ENCODE measurements around the gene LIMK1. TPM values are rescaled to one million over a fixed set of nuclear protein-coding genes. Genes with fewer than 3 reads are reported as not detected.

LIMK1 gene
- total and polyA plus RNA-seq, 3 donors from 2014 or later, result 38.6 to 54.8 (median 42.4) TPM

GRCh38 chr7:74063223-74063641 is 20.4 kb upstream of the LIMK1 start:
- Histone ChIP-seq H3K9me3 (no peaks in the 10 kb centered on the region), H3K4me1 (peaks cover 9% of the 10 kb centered on the region), H3K27me3 (no peaks in the 10 kb centered on the region), H3K36me3 (ENCODE audit: low read depth, missing control alignments) (no peaks in the 10 kb centered on the region), H3K4me3 (no peak overlapping the region), H3K27ac (no peak overlapping the region)
- intact Hi-C loops (cut with DNase I; ENCODE audit: low total_unique reads), result loop anchor here (10.0 kb wide), 1 partner anchor 342 kb away; no protein-coding TSS in a partner anchor
- TF ChIP-seq POLR2A (IDR thresholded peaks at IDR 0.05) (no peak), CTCF (IDR thresholded peaks at IDR 0.05) (no peak)
- no peak for DNase-seq
- WGBS, 2 donors, result 95 to 98% methylated on average over 11 to 14 of the region's 14 CpGs

GRCh38 chr7:74063646-74064045 is 20.0 kb upstream of the LIMK1 start:
- Histone ChIP-seq H3K4me1 (peaks cover 9% of the 10 kb centered on the region), H3K27me3 (no peaks in the 10 kb centered on the region), H3K4me3 (no peak overlapping the region), H3K36me3 (ENCODE audit: low read depth, missing control alignments) (no peaks in the 10 kb centered on the region), H3K9me3 (no peaks in the 10 kb centered on the region), H3K27ac (no peak overlapping the region)
- no peak for DNase-seq
- 91 to 97% methylated on average over 9 to 12 of the region's 12 CpGs for WGBS, 2 donors
- TF ChIP-seq POLR2A (IDR thresholded peaks at IDR 0.05), result no peak
- no peak for TF ChIP-seq CTCF (IDR thresholded peaks at IDR 0.05)
- intact Hi-C loops (cut with DNase I; ENCODE audit: low total_unique reads), result loop anchor here (10.0 kb wide), 1 partner anchor 341 kb away; no protein-coding TSS in a partner anchor

GRCh38 chr7:74064696-74065095 is 18.9 kb upstream of the LIMK1 start:
- H3K4me1 ChIP-seq, result peaks cover 9% of the 10 kb centered on the region
- no peak overlapping the region for H3K27ac ChIP-seq
- H3K27me3 ChIP-seq, result no peaks in the 10 kb centered on the region
- no peak for TF ChIP-seq CTCF (IDR thresholded peaks at IDR 0.05)
- H3K9me3 ChIP-seq, result no peaks in the 10 kb centered on the region
- WGBS, 2 donors, result 90 to 95% methylated on average over 4 of the region's 4 CpGs
- H3K36me3 ChIP-seq (ENCODE audit: low read depth, missing control alignments), result no peaks in the 10 kb centered on the region
- DNase-seq, result no peak
- H3K4me3 ChIP-seq, result no peak overlapping the region
- intact Hi-C loops (cut with DNase I; ENCODE audit: low total_unique reads), result loop anchor here (10.0 kb wide), 1 partner anchor 340 kb away; no protein-coding TSS in a partner anchor

- H3K9me3 ChIP-seq, result no peaks in the 10 kb centered on the region
- no peaks in the 10 kb centered on the region for H3K36me3 ChIP-seq (ENCODE audit: low read depth, missing control alignments)
- H3K4me3 ChIP-seq, result no peak overlapping the region
- TF ChIP-seq POLR2A (IDR thresholded peaks at IDR 0.05) (no peak), CTCF (IDR thresholded peaks at IDR 0.05) (no peak)
- WGBS, 2 donors, result 78 to 86% methylated on average over 3 of the region's 3 CpGs
- H3K27me3 ChIP-seq, result no peaks in the 10 kb centered on the region
- DNase-seq, result no peak
- peaks cover 9% of the 10 kb centered on the region for H3K4me1 ChIP-seq
- H3K27ac ChIP-seq, result no peak overlapping the region
- intact Hi-C loops (cut with DNase I; ENCODE audit: low total_unique reads), result loop anchor here (10.0 kb wide), 1 partner anchor 338 kb away; no protein-coding TSS in a partner anchor
These were observed 17.0 kb upstream of the LIMK1 start for GRCh38 chr7:74066626-74067025.

Measured in testis (tissue), 3 donors.